H1 (cell line): ENCODE data around the gene TESMIN. TPM values are rescaled to one million over a fixed set of nuclear protein-coding genes. Genes with fewer than 3 reads are reported as not detected.

Experiments used
- CBX5 ChIP-seq: fragments of 300-800, 300-1000 bp; sonication (generic); IDR thresholded peaks from 2 replicates; pipeline ENCODE4 v1.7.1; 2016; ENCODE audit warnings: antibody characterized with exemption, low read length, low read depth
- CHD7 ChIP-seq: fragments of 300-600 bp; sonication (generic); IDR thresholded peaks from 2 replicates; pipeline ENCODE4 v1.7.1; 2012; ENCODE audit warnings: low read length, moderate library complexity, mild to moderate bottlenecking, inconsistent platforms; ENCODE audit not compliant: insufficient replicate concordance
- EP300 ChIP-seq, 2 experiments: IDR thresholded peaks; 1 replicate in 1 of 2; 2 replicates in 1 of 2; pipeline ENCODE4 v1.6.1; 2011 to 2012; ENCODE audit warnings: low read depth in 2 of 2, low read length in 2 of 2, mild to moderate bottlenecking in 2 of 2, borderline replicate concordance in 1 of 2, inconsistent platforms in 1 of 2, moderate library complexity in 1 of 2
- JUND ChIP-seq: IDR thresholded peaks from 2 replicates; pipeline ENCODE4 v1.6.1; 2011; ENCODE audit warnings: mild to moderate bottlenecking, improper control_type of control experiment, low read length
- polyA plus RNA-seq, 7 experiments: library from polyadenylated mRNA; depleted of rRNA in 3 of 7; stranded (reverse) in 5 of 7; unstranded in 2 of 7; fragments of >200 nt in 5 of 7; fragments of 200-250 nt in 2 of 7; gene quantifications; 1 replicate in 5 of 7; 2 replicates in 1 of 7; 4 replicates in 1 of 7; pipeline versions ENCODE4 v1.2.1 to v1.2.3, GENCODE V29; 2011 to 2013; ENCODE audit warnings: missing spikeins in 2 of 7, mixed read lengths in 2 of 7
- total RNA-seq: library from RNA; stranded (reverse); fragmentation: NEBNext Ultra II Directional; extraction: Animal tissue kit (Norgen Biotek cat#: 25700); gene quantifications from 2 replicates; pipeline ENCODE4 v1.2.1, GENCODE V29; 2021

Gene TESMIN
- total and polyA plus RNA-seq, 2 of the 8 experiments (the other 6 are each of a cell fraction or from before 2014, with no cell fraction given) = 22.6 to 61.1 TPM

- TF ChIP-seq EP300 (IDR thresholded peaks at IDR 0.05; ENCODE audit: borderline replicate concordance in 1 of 2, low read depth in 2 of 2, low read length in 2 of 2) (no peak), CBX5 (no peak), CHD7 (no peak), JUND (no peak)
Observed at GRCh38 chr11:68685656-68686380, 65.5 kb downstream of the TESMIN start (continued).
